HG03354 (cell line): ENCODE data around the gene TBATA.

ENCODE experiments used
- ATAC-seq: cut with Tn5 transposase; IDR thresholded peaks from one replicate; pipeline ENCODE4 v1.9.1; 2021; ENCODE audit warnings: mild to moderate bottlenecking; ENCODE audit not compliant: unreplicated experiment, poor library complexity, severe bottlenecking

The TBATA gene

GRCh38 chr10:70785190-70785589 lies at the start of gene TBATA:
TSS of gene TBATA (minus strand) at chr10:70785377. CDS start at chr10:70783379, 1,998 bp downstream.
- ATAC-seq, result no peak

- no peak for ATAC-seq
Observed at GRCh38 chr10:70834441-70835151, 49.4 kb upstream of the TBATA start.

GRCh38 chr10:70834021-70834420 lies 48.8 kb upstream of the TBATA start:
- no peak for ATAC-seq

GRCh38 chr10:70833601-70834000 lies 48.4 kb upstream of the TBATA start:
- no peak for ATAC-seq

GRCh38 chr10:70832852-70833528 lies 47.8 kb upstream of the TBATA start:
- ATAC-seq, result no peak

- ATAC-seq, result no peak
Observed at GRCh38 chr10:70832221-70832620, 47.0 kb upstream of the TBATA start.

GRCh38 chr10:70830164-70830563 lies 45.0 kb upstream of the TBATA start:
- no peak for ATAC-seq

GRCh38 chr10:70829543-70829942 lies 44.4 kb upstream of the TBATA start:
- no peak for ATAC-seq

- no peak for ATAC-seq
Observed at GRCh38 chr10:70828923-70829322, 43.7 kb upstream of the TBATA start.

- no peak for ATAC-seq
Observed at GRCh38 chr10:70827086-70827757, 42.0 kb upstream of the TBATA start.

- ATAC-seq, result no peak
Observed at GRCh38 chr10:70822076-70822820, 37.1 kb upstream of the TBATA start.

GRCh38 chr10:70820976-70821750 lies 36.0 kb upstream of the TBATA start:
- ATAC-seq, result no peak

- ATAC-seq, result peak; percentile 44
Observed at GRCh38 chr10:70816220-70816894, 31.2 kb upstream of the TBATA start.

GRCh38 chr10:70815504-70816219 lies 30.5 kb upstream of the TBATA start, which contains the start of gene SGPL1:
TSS of gene SGPL1 (plus strand) at chr10:70815948. CDS start at chr10:70816854, 906 bp downstream.
- peak; percentile 94 for ATAC-seq

GRCh38 chr10:70814126-70814525 lies 28.9 kb upstream of the TBATA start:
- no peak for ATAC-seq

GRCh38 chr10:70812814-70813213 lies 27.6 kb upstream of the TBATA start:
- no peak for ATAC-seq

GRCh38 chr10:70811881-70812280 lies 26.7 kb upstream of the TBATA start:
- no peak for ATAC-seq

GRCh38 chr10:70810967-70811366 lies 25.8 kb upstream of the TBATA start:
- no peak for ATAC-seq
